HG03159 (cell line): Measurements from ENCODE around the gene DSC1.
A peak's percentile ranks its signal among the peaks of the same experiment; 100 is the strongest.
"Not testable (repeated sequence)": the region's sequence is repeated elsewhere in the genome, so short reads cannot be mapped to it uniquely, and the experiment has no call there.

Experiments
- ATAC-seq: cut with Tn5 transposase; IDR thresholded peaks from one replicate; pipeline ENCODE4 v1.9.1; 2021; ENCODE audit warnings: mild to moderate bottlenecking, moderate library complexity; ENCODE audit not compliant: unreplicated experiment

Gene DSC1

GRCh38 chr18:31162825-31163435 lies at the start of gene DSC1:
Gene DSC1, minus strand, starts transcription at chr18:31162856. Its CDS starts 262 bp downstream, at chr18:31162594.
- ATAC-seq: no peak

GRCh38 chr18:31211047-31211446 lies 48.4 kb upstream of the DSC1 start:
- no peak for ATAC-seq

GRCh38 chr18:31209041-31209440 lies 46.4 kb upstream of the DSC1 start:
- ATAC-seq: no peak

- ATAC-seq: no peak
Measured at GRCh38 chr18:31207391-31207790, 44.7 kb upstream of the DSC1 start.

- ATAC-seq: peak; percentile 97
Measured at GRCh38 chr18:31206787-31207381, 44.2 kb upstream of the DSC1 start.

- ATAC-seq: no peak
Measured at GRCh38 chr18:31206071-31206470, 43.4 kb upstream of the DSC1 start.

GRCh38 chr18:31205273-31205672 lies 42.6 kb upstream of the DSC1 start:
- ATAC-seq: no peak

GRCh38 chr18:31204833-31205232 lies 42.2 kb upstream of the DSC1 start:
- ATAC-seq: no peak

GRCh38 chr18:31204166-31204565 lies 41.5 kb upstream of the DSC1 start:
- no peak for ATAC-seq

- ATAC-seq: no peak
Measured at GRCh38 chr18:31203794-31204148, 41.1 kb upstream of the DSC1 start.

- no peak for ATAC-seq
Measured at GRCh38 chr18:31203096-31203793, 40.6 kb upstream of the DSC1 start.

GRCh38 chr18:31199190-31199769 lies 36.6 kb upstream of the DSC1 start:
- ATAC-seq: no peak

GRCh38 chr18:31197676-31198075 lies 35.0 kb upstream of the DSC1 start:
- ATAC-seq: no peak

- no peak for ATAC-seq
Measured at GRCh38 chr18:31195063-31195462, 32.4 kb upstream of the DSC1 start.

GRCh38 chr18:31192086-31192776 lies 29.6 kb upstream of the DSC1 start:
- ATAC-seq: no peak

- ATAC-seq: no peak
Measured at GRCh38 chr18:31190919-31191318, 28.3 kb upstream of the DSC1 start.

GRCh38 chr18:31189757-31190156 lies 27.1 kb upstream of the DSC1 start:
- no peak for ATAC-seq

GRCh38 chr18:31185186-31185950 lies 22.7 kb upstream of the DSC1 start:
- no peak for ATAC-seq

- ATAC-seq: no peak
Measured at GRCh38 chr18:31183302-31183701, 20.6 kb upstream of the DSC1 start.

GRCh38 chr18:31177369-31177768 lies 14.7 kb upstream of the DSC1 start:
- not testable (repeated sequence) for ATAC-seq

GRCh38 chr18:31176531-31176930 lies 13.9 kb upstream of the DSC1 start:
- no peak for ATAC-seq
